SK-N-SH (cell line): ENCODE results near the gene HAO2.

Source experiments
- CTCF ChIP-seq: fragments of 200-600 bp; sonication (generic); IDR thresholded peaks from 2 replicates; pipeline ENCODE4 v1.6.1; 2017; ENCODE audit warnings: antibody characterized with exemption, mild to moderate bottlenecking, moderate library complexity
- EP300 ChIP-seq, 2 experiments: IDR thresholded peaks; 2 replicates each; pipeline versions ENCODE4 v1.4.0 to v1.6.1; 2012; ENCODE audit warnings: borderline replicate concordance in 1 of 2, low read depth in 1 of 2, low read length in 1 of 2
- POLR2AphosphoS5 ChIP-seq: IDR thresholded peaks from 2 replicates; pipeline ENCODE4 v1.6.1; 2012; ENCODE audit warnings: low read depth, low read length

- TF ChIP-seq CTCF (no peak), POLR2AphosphoS5 (no peak), EP300 (IDR thresholded peaks at IDR 0.05; ENCODE audit: borderline replicate concordance in 1 of 2, low read depth in 1 of 2, low read length in 1 of 2) (no peak)
Observed at GRCh38 chr1:119431836-119432235, 63.3 kb downstream of the HAO2 start.
